Stimulated activated CD4-positive, alpha-beta T cell treated with anti-CD3 and anti-CD28 coated beads, Interleukin-4, amount 100 ng/mL, for 1 hour (primary cell): ENCODE measurements around the gene CD151.

Experiments used
- DNase-seq: peaks from one replicate; pipeline ENCODE4 v3.0.0-alpha.2; 2020

Gene CD151

GRCh38 chr11:797296-798092 lies 35.3 kb upstream of the CD151 start:
- peak; percentile 74 for DNase-seq

DNA sequence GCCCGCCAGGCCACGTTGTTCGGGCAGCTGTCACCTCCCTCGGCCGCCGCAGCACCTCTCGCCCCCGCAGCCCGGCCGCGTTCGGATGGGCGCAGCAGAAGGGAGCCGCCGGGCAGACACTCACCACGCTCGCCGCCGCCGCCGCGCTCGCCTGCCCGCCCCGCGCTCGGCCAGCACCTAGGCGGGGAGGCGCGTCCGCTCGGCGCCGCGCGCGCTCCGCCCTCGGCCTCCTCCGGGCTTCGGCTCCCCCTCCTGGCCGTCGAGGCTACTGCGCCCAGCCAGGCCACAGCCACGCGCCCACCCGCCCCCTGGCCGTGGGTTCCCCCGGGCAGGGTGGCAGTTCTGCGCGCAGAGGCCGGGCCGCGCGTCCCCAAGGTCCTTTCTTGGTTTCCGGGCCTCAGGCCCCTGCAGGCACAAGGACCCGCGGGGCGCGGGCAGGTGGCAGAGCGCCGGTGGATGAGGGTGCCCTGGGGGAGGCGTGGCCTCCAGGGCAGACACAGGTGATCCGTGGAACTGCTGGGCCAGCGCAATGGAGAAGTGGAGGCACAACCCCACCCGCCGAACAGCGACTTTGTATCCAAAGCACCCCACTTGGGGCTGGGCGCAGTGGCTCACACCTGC lies 34.5 kb upstream of the CD151 start, which contains the start of gene SLC25A22:
TSS of gene SLC25A22 (minus strand) at position 189 of the 621 bp plus-strand sequence. CDS start 3,275 bp downstream, outside the sequence.
- peak; percentile 88 for DNase-seq

DNA sequence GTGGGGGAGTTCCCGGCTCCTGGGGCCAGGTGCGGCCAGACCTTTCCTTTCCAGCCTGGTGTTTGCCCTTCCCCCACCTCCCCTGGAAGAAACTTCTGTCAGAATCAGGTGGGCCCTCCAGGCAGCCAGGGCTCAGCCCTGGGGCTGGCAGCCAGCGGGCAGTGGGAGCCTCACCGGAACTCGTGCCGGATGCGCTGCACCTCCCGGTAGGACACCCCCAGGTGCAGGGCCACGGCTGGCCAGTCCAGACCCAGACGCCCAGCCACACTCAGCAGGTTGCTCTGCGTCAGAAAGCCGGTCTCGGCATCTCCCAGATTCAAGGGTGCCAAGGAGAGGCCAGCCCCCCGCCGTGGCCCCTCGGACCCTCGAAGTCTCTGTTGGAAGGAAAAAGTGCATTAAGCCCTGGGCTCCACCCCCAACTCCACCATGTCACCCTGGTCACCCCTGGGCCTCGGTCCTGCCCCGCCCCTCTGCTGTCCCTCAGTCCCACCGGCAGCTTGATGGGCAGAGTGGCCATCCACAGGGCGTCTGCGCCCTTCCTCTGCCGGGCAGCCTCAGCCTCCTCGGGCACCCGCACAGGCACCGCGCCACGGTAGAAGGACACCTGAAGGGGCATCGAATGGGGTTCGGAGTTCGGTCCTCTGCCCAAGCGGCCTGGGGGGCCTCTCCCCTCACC lies 33.0 kb upstream of the CD151 start:
- DNase-seq: no peak

GRCh38 chr11:800473-800872 lies 32.3 kb upstream of the CD151 start:
- DNase-seq: no peak

DNA sequence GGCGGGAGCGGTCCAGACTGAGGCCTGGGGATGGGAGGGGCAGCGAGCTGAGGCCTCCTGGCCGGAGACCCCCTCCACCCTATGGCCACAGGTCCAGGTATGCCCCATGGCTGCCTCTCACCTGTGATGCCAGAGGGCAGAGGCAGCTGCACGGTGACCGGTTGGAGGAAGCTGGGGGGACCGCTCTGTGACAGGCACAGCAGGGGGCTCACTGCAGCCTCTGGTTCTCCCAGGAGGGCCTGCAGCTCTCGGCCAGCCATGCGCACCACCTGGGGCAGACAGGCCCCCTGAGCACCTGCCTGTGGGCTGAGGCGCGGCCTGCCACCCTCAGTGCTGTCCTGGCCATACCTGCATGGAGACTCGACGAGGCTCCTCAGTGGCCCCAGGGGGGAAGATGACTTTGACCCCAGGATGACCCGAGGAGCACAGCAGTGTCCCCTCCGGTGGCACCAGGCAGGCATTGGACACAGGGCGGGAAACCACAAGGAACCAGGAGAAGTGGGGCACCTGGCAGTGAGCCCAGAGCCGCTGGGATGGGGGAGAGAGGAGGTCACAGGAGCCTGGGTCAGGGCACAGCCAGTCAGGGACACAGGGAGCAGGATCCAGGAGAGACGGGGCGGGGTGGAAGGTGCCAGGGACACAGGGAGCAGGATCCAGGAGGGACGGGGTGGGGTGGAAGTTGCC lies 31.5 kb upstream of the CD151 start:
- no peak for DNase-seq

GRCh38 chr11:802018-802617 lies 30.6 kb upstream of the CD151 start:
- DNase-seq: no peak

GRCh38 chr11:802693-803466 lies 29.9 kb upstream of the CD151 start:
- no peak for DNase-seq

- no peak for DNase-seq
Observed at GRCh38 chr11:803467-803742, 29.3 kb upstream of the CD151 start.

- DNase-seq: no peak
Observed at GRCh38 chr11:803770-804598, 28.8 kb upstream of the CD151 start.

- no peak for DNase-seq
Observed at GRCh38 chr11:804599-804964, 28.2 kb upstream of the CD151 start.

DNA sequence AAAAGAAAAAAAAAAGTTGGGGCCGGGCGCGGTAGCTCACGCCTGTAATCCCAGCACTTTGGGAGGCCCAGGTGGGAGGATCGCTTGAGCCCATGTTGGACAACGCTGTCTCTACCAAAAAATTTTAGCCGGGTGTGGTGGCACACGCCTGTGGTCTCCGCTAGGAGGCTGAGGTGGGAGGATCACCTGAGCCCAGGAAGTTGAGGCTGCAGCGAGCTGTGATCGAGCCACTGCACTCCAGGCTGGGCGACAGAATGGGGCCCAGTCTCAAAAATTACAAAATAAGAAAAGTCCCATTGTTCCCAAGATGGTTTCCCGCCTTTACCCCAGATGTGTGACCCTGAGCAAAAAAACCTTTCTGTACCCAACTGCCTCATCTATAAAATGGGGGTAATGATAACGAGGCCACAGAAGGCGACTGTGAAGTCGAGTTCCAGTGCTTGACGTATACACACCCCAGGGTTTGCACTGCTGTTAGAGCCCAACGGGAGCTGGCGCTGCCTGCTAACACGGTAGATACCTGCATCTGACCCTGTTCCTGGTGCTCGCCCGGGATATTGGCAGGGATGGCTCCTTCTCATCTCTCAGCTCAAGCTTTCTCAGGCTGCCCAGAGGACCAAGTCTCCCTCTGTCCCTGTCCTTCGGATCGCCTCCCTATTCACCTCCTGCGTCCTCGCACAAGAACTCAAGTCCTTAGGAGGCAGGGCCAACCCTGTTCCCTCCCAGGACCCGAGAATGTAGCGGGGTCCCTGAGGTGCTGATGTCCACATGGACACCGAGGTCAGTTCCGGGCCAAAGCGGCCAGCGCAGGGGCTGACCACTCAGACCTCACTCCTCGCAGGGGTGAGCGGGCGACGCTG lies 24.1 kb upstream of the CD151 start:
- no peak for DNase-seq

DNA sequence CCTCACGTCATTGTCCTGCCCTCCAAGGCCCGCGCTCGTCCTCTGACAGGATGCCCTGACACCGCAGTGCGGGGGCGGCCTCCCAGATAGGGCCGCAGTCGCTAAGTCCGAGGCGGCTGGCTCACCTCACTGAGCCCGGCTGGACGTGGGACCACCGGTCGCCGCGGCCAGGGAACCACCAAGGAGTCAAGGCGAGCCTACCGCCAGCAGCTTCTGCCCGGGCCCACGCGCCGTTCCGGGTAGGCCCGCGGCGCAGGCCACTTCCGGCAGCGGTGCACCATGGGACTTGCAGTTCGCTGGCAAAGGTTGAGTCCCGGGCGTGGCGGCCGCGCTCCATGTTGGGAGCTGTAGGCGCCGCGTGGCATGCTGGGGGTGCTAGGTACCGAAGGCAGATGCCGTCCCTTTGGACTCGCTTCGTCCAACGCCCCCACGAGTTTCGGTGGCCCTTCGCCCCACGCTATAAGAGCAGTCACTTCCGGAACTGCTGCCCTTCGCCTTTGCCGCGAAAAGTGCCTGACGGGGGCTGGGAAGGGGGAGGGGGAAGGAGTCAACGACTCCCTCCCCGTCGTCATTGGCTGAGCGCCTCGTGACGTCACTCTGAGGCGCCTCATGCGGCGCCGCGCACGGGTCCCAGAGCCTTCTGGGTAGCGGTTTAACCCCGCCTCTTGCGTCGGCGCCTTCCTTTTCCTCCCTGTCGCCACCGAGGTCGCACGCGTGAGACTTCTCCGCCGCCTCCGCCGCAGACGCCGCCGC lies 23.3 kb upstream of the CD151 start, which contains the start of gene RPLP2:
TSS of gene RPLP2 (plus strand) at position 681 of the 753 bp plus-strand sequence. CDS start 268 bp downstream, outside the sequence.
- peak; percentile 98 for DNase-seq

DNA sequence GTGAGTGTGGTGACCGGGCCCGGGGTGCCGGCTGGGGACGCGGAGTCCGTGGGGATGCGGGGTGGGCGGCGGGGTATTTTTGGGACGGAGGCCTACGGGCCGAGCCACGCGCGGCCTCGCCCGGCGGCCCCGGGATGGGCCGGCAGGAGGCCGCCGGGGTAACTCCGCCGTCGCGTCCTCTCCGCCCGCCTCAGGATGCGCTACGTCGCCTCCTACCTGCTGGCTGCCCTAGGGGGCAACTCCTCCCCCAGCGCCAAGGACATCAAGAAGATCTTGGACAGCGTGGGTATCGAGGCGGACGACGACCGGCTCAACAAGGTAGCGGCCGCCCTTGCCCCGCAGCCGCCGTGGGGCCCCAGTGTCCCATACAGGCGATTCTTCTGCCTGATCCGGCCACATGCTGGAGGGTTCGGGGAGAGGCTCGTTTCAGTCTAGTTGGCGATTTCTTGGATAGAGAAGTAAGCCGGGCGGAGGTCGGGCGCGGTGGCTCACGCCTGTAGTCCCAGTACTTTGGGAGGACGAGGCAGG lies 22.6 kb upstream of the CD151 start:
- no peak for DNase-seq

DNA sequence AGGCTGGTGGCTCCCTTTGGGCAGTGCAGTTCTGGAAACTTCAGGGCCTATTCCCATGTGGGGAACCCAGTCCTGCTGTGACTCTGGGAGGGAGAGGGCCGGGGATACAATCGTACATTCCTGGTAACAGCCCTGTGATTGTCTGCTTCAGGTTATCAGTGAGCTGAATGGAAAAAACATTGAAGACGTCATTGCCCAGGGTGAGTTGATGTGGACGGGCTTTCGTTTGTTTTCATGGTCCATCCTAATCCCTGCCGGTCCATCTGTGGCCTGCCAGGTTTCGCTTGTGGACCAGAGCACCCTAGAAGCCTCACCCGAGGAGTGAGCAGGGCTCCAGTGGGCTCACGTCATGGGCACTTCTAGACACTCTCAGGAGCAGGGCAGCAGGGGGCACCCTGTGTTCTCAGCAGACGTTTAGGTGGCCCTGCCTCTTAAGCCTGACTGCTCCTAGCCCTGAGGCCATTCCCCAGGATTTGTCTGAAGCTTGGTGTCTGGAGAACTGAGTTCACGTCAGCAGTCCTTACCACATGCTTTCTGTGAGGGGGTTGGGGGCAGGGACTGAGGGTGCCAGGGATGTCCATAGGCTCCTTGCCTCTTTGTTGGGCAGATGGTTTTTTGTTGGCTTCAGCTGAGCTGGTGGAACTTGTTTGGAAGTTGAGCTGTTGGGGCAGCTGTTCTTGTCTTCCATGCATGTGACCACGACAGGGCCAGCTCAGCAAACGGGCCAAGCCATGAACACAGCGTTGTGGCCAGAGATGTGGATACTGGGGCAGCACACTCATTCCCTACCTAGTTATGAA lies 21.1 kb upstream of the CD151 start:
- DNase-seq: no peak

- DNase-seq: no peak
Observed at GRCh38 chr11:812390-812789, 20.4 kb upstream of the CD151 start.

DNA sequence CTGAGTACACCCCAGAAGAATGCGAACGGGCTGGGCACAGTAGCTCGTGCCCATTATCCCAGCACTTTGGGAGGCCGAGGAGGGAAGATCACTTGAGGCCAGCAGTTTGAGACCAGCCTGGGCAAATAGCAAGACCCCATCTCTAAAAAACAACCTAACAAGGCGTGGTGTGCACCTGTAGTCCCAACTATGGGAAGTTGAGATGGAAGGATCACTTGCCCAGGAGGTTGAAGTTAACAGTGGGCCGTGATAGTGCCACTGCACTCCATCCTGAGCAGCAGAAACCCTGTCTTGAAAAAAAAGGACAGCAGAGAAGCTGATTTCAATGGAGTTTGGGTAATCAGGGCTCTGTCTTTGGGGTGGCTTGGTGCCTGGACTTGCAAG lies 19.7 kb upstream of the CD151 start:
- no peak for DNase-seq

DNA sequence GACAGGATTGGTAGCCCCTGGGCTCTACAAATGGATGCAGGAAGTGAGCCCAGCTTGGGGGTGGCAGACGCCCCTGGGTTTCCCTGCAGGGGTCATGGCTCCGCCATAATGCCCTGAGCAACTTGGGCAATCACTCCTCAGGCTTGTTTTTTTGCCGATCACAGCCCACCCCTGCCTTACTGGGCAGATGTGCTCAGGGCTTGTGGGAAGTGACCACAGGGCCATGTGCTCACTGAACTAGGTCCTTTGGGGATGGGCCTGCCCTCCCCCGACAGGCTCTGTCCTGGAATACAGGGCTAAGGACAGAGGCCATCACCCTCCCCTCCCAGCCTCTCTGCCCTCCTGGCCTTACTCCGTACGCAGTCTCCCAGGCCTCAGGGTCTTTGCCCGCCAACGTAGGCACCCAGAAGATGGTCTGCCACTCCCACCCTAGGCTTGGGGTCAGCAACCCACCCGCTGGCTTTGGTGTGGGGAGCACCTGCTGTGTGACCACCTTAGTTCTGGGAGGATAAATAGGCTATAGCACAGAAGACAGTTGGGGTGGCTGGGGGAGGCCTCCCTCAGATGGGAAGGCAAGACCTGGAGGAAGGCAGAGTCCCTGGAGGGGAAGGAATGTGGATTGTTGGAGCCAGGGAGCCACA lies 19.2 kb upstream of the CD151 start:
- DNase-seq: no peak
